Activated CD4-positive, alpha-beta memory T cell treated with anti-CD3 and anti-CD28 coated beads, Interleukin-2, amount 10 ng/mL, durations not matched to agents 7 days and 5 days (primary cell): ENCODE data around the gene PRRT1. TPM values are rescaled to one million over a fixed set of nuclear protein-coding genes. Genes with fewer than 3 reads are reported as not detected.
"Not testable (repeated sequence)": the region's sequence is repeated elsewhere in the genome, so short reads cannot be mapped to it uniquely, and the experiment has no call there.

ENCODE experiments used
- CTCF ChIA-PET: fragments of 350-600 bp; sonication (Branson Sonifier 250); formaldehyde crosslinking; loops from one replicate; lab custom pipeline; 2021; ENCODE audit warnings: antibody characterized with exemption, inconsistent platforms; lab: Charles Lee
- POLR2A ChIA-PET: fragments of 350-600 bp; sonication (Branson Sonifier 250); formaldehyde crosslinking; loops from one replicate; lab custom pipeline; 2021; ENCODE audit warnings: antibody characterized with exemption; lab: Charles Lee
- DNase-seq: peaks from one replicate; pipeline ENCODE4 v3.0.0-alpha.2; 2020
- H3K27ac Mint-ChIP-seq: one replicate; pipeline ENCODE4 v1.8.0; 2021; ENCODE audit warnings: mild to moderate bottlenecking, mixed read lengths
- H3K27me3 Mint-ChIP-seq: one replicate; pipeline ENCODE4 v1.8.0; 2021; ENCODE audit warnings: mixed read lengths
- H3K36me3 Mint-ChIP-seq: one replicate; pipeline ENCODE4 v1.8.0; 2021; ENCODE audit warnings: low read depth, mixed read lengths
- H3K4me1 Mint-ChIP-seq: one replicate; pipeline ENCODE4 v1.8.0; 2021; ENCODE audit warnings: mixed read lengths
- H3K4me3 Mint-ChIP-seq: one replicate; pipeline ENCODE4 v1.8.0; 2021; ENCODE audit warnings: mild to moderate bottlenecking, mixed read lengths
- H3K9me3 Mint-ChIP-seq: one replicate; pipeline ENCODE4 v1.8.0; 2021; ENCODE audit warnings: mixed read lengths
- total RNA-seq, 2 experiments: library from RNA; stranded (reverse); gene quantifications; one replicate each; pipeline ENCODE4 v1.2.3, GENCODE V29; 2021

PRRT1 gene
- under 1 TPM; 0.13 to 0.28 TPM for total RNA-seq

- H3K9me3 Mint-ChIP-seq: no peaks in the 10 kb centered on the region
- DNase-seq: no peak
- peaks cover 53% of the 10 kb centered on the region for H3K27me3 Mint-ChIP-seq
- no peak within 1 kb of the TSS for H3K27ac Mint-ChIP-seq
- ChIA-PET POLR2A (interaction anchor here (0.9 kb wide), 1 partner anchor 44 kb away, joined by 4 read pairs; no protein-coding TSS in a partner anchor), CTCF (interaction anchor here (0.6 to 1.3 kb wide), 2 partner anchors 13 to 43 kb away, joined by 3 to 4 read pairs; no protein-coding TSS in a partner anchor)
- peaks cover 5% of the 10 kb centered on the region for H3K36me3 Mint-ChIP-seq
- peaks cover 43% of the 10 kb centered on the region for H3K4me1 Mint-ChIP-seq
- H3K4me3 Mint-ChIP-seq: no peak within 1 kb of the TSS
These were observed at the start of gene PRRT1 for GRCh38 chr6:32151863-32152768. PRRT1 (minus strand) TSS chr6:32151939; CDS start chr6:32151827, 112 bp downstream.

- Mint-ChIP-seq H3K36me3 (no peaks in the 10 kb centered on the region), H3K4me1 (peaks cover 6% of the 10 kb centered on the region), H3K27me3 (peaks cover 10% of the 10 kb centered on the region), H3K27ac (no peak overlapping the region), H3K9me3 (no peaks in the 10 kb centered on the region), H3K4me3 (no peak overlapping the region)
- DNase-seq: no peak
- POLR2A ChIA-PET: interaction anchor here (0.7 kb wide), 1 partner anchor 241 kb away, joined by 3 read pairs; no protein-coding TSS in a partner anchor
- CTCF ChIA-PET: no interaction called here
These were observed 49.2 kb upstream of the PRRT1 start for GRCh38 chr6:32200711-32201475.

- H3K27ac Mint-ChIP-seq: no peak overlapping the region
- POLR2A ChIA-PET: no interaction called here
- H3K9me3 Mint-ChIP-seq: no peaks in the 10 kb centered on the region
These were observed 47.1 kb upstream of the PRRT1 start for GRCh38 chr6:32198866-32199265.

GRCh38 chr6:32198345-32198696 is 46.6 kb upstream of the PRRT1 start:
- H3K9me3 Mint-ChIP-seq: no peaks in the 10 kb centered on the region
- H3K27me3 Mint-ChIP-seq: peaks cover 2% of the 10 kb centered on the region
- no peaks in the 10 kb centered on the region for H3K36me3 Mint-ChIP-seq
- peaks cover 27% of the 10 kb centered on the region for H3K4me1 Mint-ChIP-seq
- no peak overlapping the region for H3K27ac Mint-ChIP-seq
- ChIA-PET POLR2A (no interaction called here), CTCF (no interaction called here)
- H3K4me3 Mint-ChIP-seq: no peak overlapping the region
- DNase-seq: no peak

More at GRCh38 chr6:32198866-32199265, 47.1 kb upstream of the PRRT1 start:
- Mint-ChIP-seq H3K36me3 (no peaks in the 10 kb centered on the region), H3K27me3 (peaks cover 2% of the 10 kb centered on the region), H3K4me3 (no peak overlapping the region), H3K4me1 (peaks cover 22% of the 10 kb centered on the region)
- CTCF ChIA-PET: no interaction called here
- no peak for DNase-seq

GRCh38 chr6:32196682-32197616 is 45.2 kb upstream of the PRRT1 start:
- Mint-ChIP-seq H3K27ac (peak overlapping the region; percentile 98), H3K4me1 (peaks cover 33% of the 10 kb centered on the region), H3K27me3 (peaks cover 2% of the 10 kb centered on the region), H3K36me3 (peaks cover 8% of the 10 kb centered on the region), H3K9me3 (no peaks in the 10 kb centered on the region), H3K4me3 (peak overlapping the region; percentile 95)
- CTCF ChIA-PET: interaction anchor here (1.0 to 2.1 kb wide), 2 partner anchors 18 to 59 kb away, joined by 3 to 12 read pairs; partner anchors contain the start of gene RNF5
- POLR2A ChIA-PET: interaction anchor here (0.6 to 1.6 kb wide), 7 partner anchors 25 to 642 kb away, joined by 3 to 6 read pairs (median 3); partner anchors contain the start of genes ATF6B and TAP2
- no peak for DNase-seq

- DNase-seq: peak; percentile 73
- Mint-ChIP-seq H3K9me3 (no peaks in the 10 kb centered on the region), H3K4me3 (peak overlapping the region; percentile 95), H3K36me3 (peaks cover 16% of the 10 kb centered on the region), H3K27ac (peak overlapping the region; percentile 98), H3K27me3 (peaks cover 2% of the 10 kb centered on the region), H3K4me1 (peaks cover 35% of the 10 kb centered on the region)
- ChIA-PET POLR2A (interaction anchor here (0.6 to 10.5 kb wide), 18 partner anchors 8 to 775 kb away, joined by 3 to 155 read pairs (median 4); partner anchors contain the start of genes AGPAT1, ATF6B, BRD2 and FKBPL), CTCF (interaction anchor here (0.6 to 2.1 kb wide), 20 partner anchors 14 to 1633 kb away, joined by 3 to 20 read pairs (median 4); partner anchors contain the start of genes AGPAT1, ATF6B, BRD2 and DXO)
These were observed 44.4 kb upstream of the PRRT1 start for GRCh38 chr6:32195902-32196681.

- no peaks in the 10 kb centered on the region for H3K9me3 Mint-ChIP-seq
- peaks cover 2% of the 10 kb centered on the region for H3K27me3 Mint-ChIP-seq
- ChIA-PET POLR2A (interaction anchor here (0.7 to 10.5 kb wide), 12 partner anchors 9 to 776 kb away, joined by 3 to 155 read pairs (median 4); partner anchors contain the start of genes AGPAT1, ATF6B, BRD2 and FKBPL), CTCF (interaction anchor here (0.6 to 2.1 kb wide), 21 partner anchors 10 to 1632 kb away, joined by 3 to 20 read pairs (median 3); partner anchors contain the start of genes AGPAT1, ATF6B, BRD2 and DXO)
- peak overlapping the region; percentile 98 for H3K27ac Mint-ChIP-seq
- peaks cover 35% of the 10 kb centered on the region for H3K4me1 Mint-ChIP-seq
- peak overlapping the region; percentile 95 for H3K4me3 Mint-ChIP-seq
- peak; percentile 100 for DNase-seq
- peaks cover 19% of the 10 kb centered on the region for H3K36me3 Mint-ChIP-seq
These were observed 43.8 kb upstream of the PRRT1 start for GRCh38 chr6:32195652-32195901.

GRCh38 chr6:32194825-32195651 is 43.3 kb upstream of the PRRT1 start:
- peaks cover 24% of the 10 kb centered on the region for H3K36me3 Mint-ChIP-seq
- H3K9me3 Mint-ChIP-seq: no peaks in the 10 kb centered on the region
- CTCF ChIA-PET: interaction anchor here (0.7 to 2.1 kb wide), 17 partner anchors 11 to 774 kb away, joined by 3 to 20 read pairs (median 4); partner anchors contain the start of genes AGPAT1, ATF6B, BRD2 and DXO
- POLR2A ChIA-PET: interaction anchor here (0.7 to 10.5 kb wide), 12 partner anchors 9 to 777 kb away, joined by 3 to 155 read pairs (median 4); partner anchors contain the start of genes AGPAT1, ATF6B, BRD2 and FKBPL
- no peaks in the 10 kb centered on the region for H3K27me3 Mint-ChIP-seq
- H3K4me3 Mint-ChIP-seq: peak overlapping the region; percentile 95
- peak; percentile 53 for DNase-seq
- H3K4me1 Mint-ChIP-seq: peaks cover 35% of the 10 kb centered on the region
- H3K27ac Mint-ChIP-seq: peak overlapping the region; percentile 85

- DNase-seq: no peak
- CTCF ChIA-PET: interaction anchor here (1.3 to 2.0 kb wide), 3 partner anchors 51 to 67 kb away, joined by 3 to 20 read pairs (median 5); partner anchors contain the start of genes ATF6B and FKBPL
- Mint-ChIP-seq H3K4me3 (peak overlapping the region; percentile 95), H3K27ac (peak overlapping the region; percentile 47), H3K36me3 (peaks cover 25% of the 10 kb centered on the region), H3K9me3 (no peaks in the 10 kb centered on the region), H3K4me1 (peaks cover 35% of the 10 kb centered on the region), H3K27me3 (no peaks in the 10 kb centered on the region)
- POLR2A ChIA-PET: interaction anchor here (2.2 to 10.5 kb wide), 3 partner anchors 15 to 777 kb away, joined by 14 to 155 read pairs (median 16); partner anchors contain the start of genes AGPAT1, ATF6B and RNF5
These were observed 42.6 kb upstream of the PRRT1 start for GRCh38 chr6:32194388-32194787.

GRCh38 chr6:32193096-32193495 is 41.4 kb upstream of the PRRT1 start:
- H3K9me3 Mint-ChIP-seq, DNase-seq, H3K27me3 Mint-ChIP-seq: not testable (repeated sequence)
- POLR2A ChIA-PET: interaction anchor here (0.7 to 10.5 kb wide), 8 partner anchors 14 to 781 kb away, joined by 3 to 155 read pairs (median 6); partner anchors contain the start of genes AGPAT1, ATF6B, DXO and FKBPL
- CTCF ChIA-PET: interaction anchor here (0.6 to 1.3 kb wide), 4 partner anchors 14 to 234 kb away, joined by 3 to 8 read pairs (median 4); partner anchors contain the start of genes FKBPL, NELFE and SKIC2
- Mint-ChIP-seq H3K4me3 (peak overlapping the region; percentile 100), H3K4me1 (peaks cover 47% of the 10 kb centered on the region), H3K27ac (peak overlapping the region; percentile 99), H3K36me3 (peaks cover 38% of the 10 kb centered on the region)
